ENCODE results near the gene PBX3.
"Not testable (repeated sequence)": the region's sequence is repeated elsewhere in the genome, so short reads cannot be mapped to it uniquely, and the experiment has no call there.

Gene PBX3

GRCh38 chr9:125763394-125763801, 16.2 kb downstream of the PBX3 start:
- H3K9ac ChIP-seq (ENCODE audit: low read length) = no peak overlapping the region
- H3K36me3 ChIP-seq (ENCODE audit: control insufficient read depth, low read depth, low read length) = no peaks in the 10 kb centered on the region
- H3K27me3 ChIP-seq (ENCODE audit: control insufficient read depth, insufficient read depth, low read length) = no peaks in the 10 kb centered on the region
- peaks cover 57% of the 10 kb centered on the region for H3K4me1 ChIP-seq (ENCODE audit: control insufficient read depth, low read depth, low read length)
- no peaks in the 10 kb centered on the region for H3K9me3 ChIP-seq (ENCODE audit: control insufficient read depth, low read depth, low read length)
- no peak overlapping the region for H3K27ac ChIP-seq (ENCODE audit: low read length)
- no peak overlapping the region for H3K4me3 ChIP-seq (ENCODE audit: low read length)

GRCh38 chr9:125764198-125764597, 17.0 kb downstream of the PBX3 start:
- Histone ChIP-seq H3K27ac (ENCODE audit: low read length) (no peak overlapping the region), H3K4me3 (ENCODE audit: low read length) (no peak overlapping the region), H3K9me3 (ENCODE audit: control insufficient read depth, low read depth, low read length) (no peaks in the 10 kb centered on the region), H3K36me3 (ENCODE audit: control insufficient read depth, low read depth, low read length) (no peaks in the 10 kb centered on the region), H3K27me3 (ENCODE audit: control insufficient read depth, insufficient read depth, low read length) (no peaks in the 10 kb centered on the region), H3K4me1 (ENCODE audit: control insufficient read depth, low read depth, low read length) (peaks cover 57% of the 10 kb centered on the region), H3K9ac (ENCODE audit: low read length) (no peak overlapping the region)

GRCh38 chr9:125766468-125767221, 19.5 kb downstream of the PBX3 start:
- Histone ChIP-seq H3K9ac (ENCODE audit: low read length) (no peak overlapping the region), H3K36me3 (ENCODE audit: control insufficient read depth, low read depth, low read length) (no peaks in the 10 kb centered on the region), H3K4me3 (ENCODE audit: low read length) (no peak overlapping the region), H3K9me3 (ENCODE audit: control insufficient read depth, low read depth, low read length) (no peaks in the 10 kb centered on the region), H3K27me3 (ENCODE audit: control insufficient read depth, insufficient read depth, low read length) (no peaks in the 10 kb centered on the region), H3K27ac (ENCODE audit: low read length) (no peak overlapping the region), H3K4me1 (ENCODE audit: control insufficient read depth, low read depth, low read length) (peaks cover 52% of the 10 kb centered on the region)

- H3K9me3 ChIP-seq (ENCODE audit: control insufficient read depth, low read depth, low read length) = no peaks in the 10 kb centered on the region
- H3K4me1 ChIP-seq (ENCODE audit: control insufficient read depth, low read depth, low read length) = peaks cover 45% of the 10 kb centered on the region
- no peaks in the 10 kb centered on the region for H3K27me3 ChIP-seq (ENCODE audit: control insufficient read depth, insufficient read depth, low read length)
- no peak overlapping the region for H3K4me3 ChIP-seq (ENCODE audit: low read length)
- H3K36me3 ChIP-seq (ENCODE audit: control insufficient read depth, low read depth, low read length) = no peaks in the 10 kb centered on the region
- H3K27ac ChIP-seq (ENCODE audit: low read length) = no peak overlapping the region
- no peak overlapping the region for H3K9ac ChIP-seq (ENCODE audit: low read length)
Measured at GRCh38 chr9:125767349-125767748, 20.2 kb downstream of the PBX3 start.

- Histone ChIP-seq H3K36me3 (ENCODE audit: control insufficient read depth, low read depth, low read length) (no peaks in the 10 kb centered on the region), H3K9ac (ENCODE audit: low read length) (no peak overlapping the region), H3K27ac (ENCODE audit: low read length) (no peak overlapping the region), H3K9me3 (ENCODE audit: control insufficient read depth, low read depth, low read length) (no peaks in the 10 kb centered on the region), H3K27me3 (ENCODE audit: control insufficient read depth, insufficient read depth, low read length) (no peaks in the 10 kb centered on the region), H3K4me3 (ENCODE audit: low read length) (no peak overlapping the region), H3K4me1 (ENCODE audit: control insufficient read depth, low read depth, low read length) (peaks cover 32% of the 10 kb centered on the region)
Measured at GRCh38 chr9:125768803-125769202, 21.6 kb downstream of the PBX3 start.

- Histone ChIP-seq H3K27ac (ENCODE audit: low read length) (peak overlapping the region; percentile 44), H3K9ac (ENCODE audit: low read length) (no peak overlapping the region), H3K4me3 (ENCODE audit: low read length) (no peak overlapping the region), H3K27me3 (ENCODE audit: control insufficient read depth, insufficient read depth, low read length) (no peaks in the 10 kb centered on the region), H3K36me3 (ENCODE audit: control insufficient read depth, low read depth, low read length) (no peaks in the 10 kb centered on the region), H3K9me3 (ENCODE audit: control insufficient read depth, low read depth, low read length) (no peaks in the 10 kb centered on the region), H3K4me1 (ENCODE audit: control insufficient read depth, low read depth, low read length) (peaks cover 26% of the 10 kb centered on the region)
Measured at GRCh38 chr9:125771037-125771436, 23.9 kb downstream of the PBX3 start.

GRCh38 chr9:125772740-125773139, 25.6 kb downstream of the PBX3 start:
- Histone ChIP-seq H3K27ac (ENCODE audit: low read length) (no peak overlapping the region), H3K9ac (ENCODE audit: low read length) (no peak overlapping the region), H3K4me3 (ENCODE audit: low read length) (no peak overlapping the region)

GRCh38 chr9:125774106-125774505, 26.9 kb downstream of the PBX3 start:
- Histone ChIP-seq H3K9ac (ENCODE audit: low read length) (no peak overlapping the region), H3K36me3 (ENCODE audit: control insufficient read depth, low read depth, low read length) (no peaks in the 10 kb centered on the region), H3K9me3 (ENCODE audit: control insufficient read depth, low read depth, low read length) (no peaks in the 10 kb centered on the region), H3K27ac (ENCODE audit: low read length) (no peak overlapping the region), H3K4me1 (ENCODE audit: control insufficient read depth, low read depth, low read length) (peaks cover 18% of the 10 kb centered on the region), H3K27me3 (ENCODE audit: control insufficient read depth, insufficient read depth, low read length) (no peaks in the 10 kb centered on the region), H3K4me3 (ENCODE audit: low read length) (no peak overlapping the region)

More at GRCh38 chr9:125772740-125773139, 25.6 kb downstream of the PBX3 start:
- no peaks in the 10 kb centered on the region for H3K36me3 ChIP-seq (ENCODE audit: control insufficient read depth, low read depth, low read length)
- H3K27me3 ChIP-seq (ENCODE audit: control insufficient read depth, insufficient read depth, low read length) = no peaks in the 10 kb centered on the region
- peaks cover 26% of the 10 kb centered on the region for H3K4me1 ChIP-seq (ENCODE audit: control insufficient read depth, low read depth, low read length)
- no peaks in the 10 kb centered on the region for H3K9me3 ChIP-seq (ENCODE audit: control insufficient read depth, low read depth, low read length)

GRCh38 chr9:125776789-125777188, 29.6 kb downstream of the PBX3 start:
- not testable (repeated sequence) for H3K4me1 ChIP-seq (ENCODE audit: control insufficient read depth, low read depth, low read length); H3K9me3 ChIP-seq (ENCODE audit: control insufficient read depth, low read depth, low read length); H3K9ac ChIP-seq (ENCODE audit: low read length); H3K4me3 ChIP-seq (ENCODE audit: low read length); H3K36me3 ChIP-seq (ENCODE audit: control insufficient read depth, low read depth, low read length); H3K27me3 ChIP-seq (ENCODE audit: control insufficient read depth, insufficient read depth, low read length); H3K27ac ChIP-seq (ENCODE audit: low read length)

GRCh38 chr9:125778538-125779219, 31.5 kb downstream of the PBX3 start:
- H3K4me3 ChIP-seq (ENCODE audit: low read length); H3K4me1 ChIP-seq (ENCODE audit: control insufficient read depth, low read depth, low read length); H3K9ac ChIP-seq (ENCODE audit: low read length); H3K36me3 ChIP-seq (ENCODE audit: control insufficient read depth, low read depth, low read length); H3K27me3 ChIP-seq (ENCODE audit: control insufficient read depth, insufficient read depth, low read length); H3K27ac ChIP-seq (ENCODE audit: low read length); H3K9me3 ChIP-seq (ENCODE audit: control insufficient read depth, low read depth, low read length): not testable (repeated sequence)

GRCh38 chr9:125779220-125779565, 32.0 kb downstream of the PBX3 start:
- not testable (repeated sequence) for H3K27ac ChIP-seq (ENCODE audit: low read length); H3K9me3 ChIP-seq (ENCODE audit: control insufficient read depth, low read depth, low read length); H3K4me3 ChIP-seq (ENCODE audit: low read length); H3K36me3 ChIP-seq (ENCODE audit: control insufficient read depth, low read depth, low read length); H3K9ac ChIP-seq (ENCODE audit: low read length); H3K4me1 ChIP-seq (ENCODE audit: control insufficient read depth, low read depth, low read length); H3K27me3 ChIP-seq (ENCODE audit: control insufficient read depth, insufficient read depth, low read length)

GRCh38 chr9:125782718-125783117, 35.5 kb downstream of the PBX3 start:
- no peak overlapping the region for H3K27ac ChIP-seq (ENCODE audit: low read length)
- H3K9ac ChIP-seq (ENCODE audit: low read length) = no peak overlapping the region
- no peak overlapping the region for H3K4me3 ChIP-seq (ENCODE audit: low read length)
- H3K27me3 ChIP-seq (ENCODE audit: control insufficient read depth, insufficient read depth, low read length) = no peaks in the 10 kb centered on the region
- no peaks in the 10 kb centered on the region for H3K4me1 ChIP-seq (ENCODE audit: control insufficient read depth, low read depth, low read length)
- no peaks in the 10 kb centered on the region for H3K36me3 ChIP-seq (ENCODE audit: control insufficient read depth, low read depth, low read length)
- peaks cover 5% of the 10 kb centered on the region for H3K9me3 ChIP-seq (ENCODE audit: control insufficient read depth, low read depth, low read length)
